Measurements from ENCODE around the gene MRTFA.
"Not testable (repeated sequence)": the region's sequence is repeated elsewhere in the genome, so short reads cannot be mapped to it uniquely, and the experiment has no call there.

MRTFA gene

GRCh38 chr22:40636380-40637182 is at the start of gene MRTFA:
Gene MRTFA, minus strand, starts transcription at chr22:40636719.
- peak; percentile 88 for DNase-seq

DNA sequence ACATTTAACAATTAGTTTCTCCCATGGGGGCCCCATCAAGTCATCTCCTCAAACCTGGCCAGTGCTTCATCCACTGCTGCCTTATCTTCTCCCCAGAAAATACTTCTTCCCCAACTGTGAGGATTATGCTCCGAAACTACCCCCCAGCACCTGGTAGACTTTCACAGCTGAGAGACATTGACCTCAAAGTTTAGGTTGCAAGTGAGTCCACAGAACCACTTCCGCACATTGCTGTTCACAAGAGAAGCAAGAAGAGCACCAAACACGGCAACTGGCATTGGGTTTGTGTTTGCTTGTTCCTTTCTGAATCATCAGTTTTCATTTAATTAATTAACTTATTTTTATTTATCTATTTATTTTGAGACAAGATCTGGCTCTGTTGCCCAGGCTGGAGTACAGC is 48.9 kb upstream of the MRTFA start:
- DNase-seq = no peak

DNA sequence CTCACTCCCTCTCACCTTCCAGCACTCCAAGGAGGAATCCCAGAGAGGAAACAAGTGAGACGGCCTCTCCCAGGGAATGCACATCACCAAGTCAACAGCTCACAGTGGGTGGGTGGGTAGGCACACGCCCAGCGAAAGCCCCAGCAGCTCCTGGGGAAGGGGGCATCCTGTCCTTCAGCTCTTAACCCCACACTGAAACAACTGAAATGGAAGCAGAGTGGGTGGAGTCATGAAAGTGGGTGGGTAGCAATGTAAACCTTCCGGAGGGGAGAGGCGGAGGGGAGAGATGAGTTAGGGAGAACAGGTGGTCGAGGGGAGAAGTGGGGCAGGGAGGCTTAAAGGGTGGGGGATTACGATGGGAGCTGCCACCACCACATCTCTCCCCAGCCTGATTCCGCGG is 48.2 kb upstream of the MRTFA start:
- DNase-seq = no peak

DNA sequence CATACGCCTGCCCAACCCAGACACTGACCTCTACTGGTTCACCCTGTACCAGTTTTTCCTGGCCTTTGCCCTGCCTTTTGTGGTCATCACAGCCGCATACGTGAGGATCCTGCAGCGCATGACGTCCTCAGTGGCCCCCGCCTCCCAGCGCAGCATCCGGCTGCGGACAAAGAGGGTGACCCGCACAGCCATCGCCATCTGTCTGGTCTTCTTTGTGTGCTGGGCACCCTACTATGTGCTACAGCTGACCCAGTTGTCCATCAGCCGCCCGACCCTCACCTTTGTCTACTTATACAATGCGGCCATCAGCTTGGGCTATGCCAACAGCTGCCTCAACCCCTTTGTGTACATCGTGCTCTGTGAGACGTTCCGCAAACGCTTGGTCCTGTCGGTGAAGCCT is 44.9 kb upstream of the MRTFA start:
- no peak for DNase-seq

DNA sequence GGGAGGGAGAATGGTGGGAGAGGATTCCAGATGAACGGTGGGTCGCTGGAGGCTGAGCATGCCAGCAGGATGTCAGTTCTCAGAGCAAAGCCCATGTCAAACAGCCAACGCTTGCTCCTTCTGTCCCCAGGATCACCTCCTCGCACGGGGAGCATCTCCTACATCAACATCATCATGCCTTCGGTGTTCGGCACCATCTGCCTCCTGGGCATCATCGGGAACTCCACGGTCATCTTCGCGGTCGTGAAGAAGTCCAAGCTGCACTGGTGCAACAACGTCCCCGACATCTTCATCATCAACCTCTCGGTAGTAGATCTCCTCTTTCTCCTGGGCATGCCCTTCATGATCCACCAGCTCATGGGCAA is 44.3 kb upstream of the MRTFA start:
- no peak for DNase-seq

GRCh38 chr22:40679964-40680818 is 43.7 kb upstream of the MRTFA start:
- no peak for DNase-seq

GRCh38 chr22:40679249-40679963 is 42.9 kb upstream of the MRTFA start, which contains the start of gene MCHR1:
Gene MCHR1, plus strand, starts transcription at chr22:40679484. Its CDS starts 169 bp downstream, at chr22:40679653.
- no peak for DNase-seq

DNA sequence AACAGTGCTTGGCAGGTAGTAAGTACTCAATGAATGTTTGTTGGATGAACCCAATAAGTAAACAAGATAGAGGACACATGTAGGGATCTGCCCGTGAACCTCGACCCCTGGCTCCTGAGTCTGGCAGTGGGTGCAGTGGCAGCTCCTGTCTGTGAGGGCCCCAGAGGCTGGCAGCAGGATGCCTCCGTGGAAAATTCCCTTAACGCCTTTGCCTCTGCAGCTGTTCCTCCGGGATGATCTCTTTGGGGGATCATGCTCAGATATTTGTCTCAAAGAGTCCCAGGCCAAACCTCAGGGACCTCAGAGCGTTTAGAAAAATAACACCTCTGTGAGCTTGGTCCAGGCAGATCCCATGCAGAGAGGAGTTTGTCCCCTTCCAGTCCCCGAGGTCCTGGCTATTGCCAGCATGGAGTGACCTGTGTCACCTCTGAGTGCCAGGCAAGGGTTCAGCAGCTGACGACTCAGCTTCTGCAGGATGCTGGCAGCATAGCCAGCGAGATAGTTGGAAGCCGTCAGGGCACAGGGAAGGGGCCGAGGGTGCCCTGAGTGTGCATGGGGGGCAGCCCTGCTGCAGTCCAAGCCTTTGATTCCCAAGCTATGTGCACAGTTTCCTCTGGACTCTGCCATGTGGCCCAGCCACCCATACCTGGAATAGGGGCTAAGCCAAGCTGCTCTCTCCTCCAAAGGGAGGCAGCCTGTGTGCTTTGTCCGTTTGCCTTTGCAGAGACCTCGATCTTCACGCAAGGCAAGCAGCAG is 42.2 kb upstream of the MRTFA start:
- no peak for DNase-seq

DNA sequence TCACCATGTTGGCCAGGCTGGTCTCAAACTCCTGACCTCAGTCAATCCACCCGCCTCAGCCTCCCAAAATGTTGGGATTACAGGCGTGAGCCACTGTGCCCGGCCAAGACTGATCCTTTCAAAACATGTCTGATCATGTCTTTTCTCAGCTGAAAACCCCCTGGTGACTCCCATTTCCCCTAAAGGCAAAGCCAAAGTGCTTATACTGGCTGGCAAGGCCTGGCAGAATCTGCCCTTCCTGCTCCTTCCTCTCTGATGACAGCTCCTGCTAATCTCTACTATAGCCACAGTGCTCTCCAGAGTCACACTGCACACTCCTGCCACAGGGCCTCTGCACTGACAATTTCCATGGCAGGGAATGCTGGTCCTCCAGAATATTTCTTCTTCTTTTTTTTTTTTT is 40.1 kb upstream of the MRTFA start:
- DNase-seq = no peak

- not testable (repeated sequence) for DNase-seq
Observed at GRCh38 chr22:40676166-40676565, 39.6 kb upstream of the MRTFA start.

DNA sequence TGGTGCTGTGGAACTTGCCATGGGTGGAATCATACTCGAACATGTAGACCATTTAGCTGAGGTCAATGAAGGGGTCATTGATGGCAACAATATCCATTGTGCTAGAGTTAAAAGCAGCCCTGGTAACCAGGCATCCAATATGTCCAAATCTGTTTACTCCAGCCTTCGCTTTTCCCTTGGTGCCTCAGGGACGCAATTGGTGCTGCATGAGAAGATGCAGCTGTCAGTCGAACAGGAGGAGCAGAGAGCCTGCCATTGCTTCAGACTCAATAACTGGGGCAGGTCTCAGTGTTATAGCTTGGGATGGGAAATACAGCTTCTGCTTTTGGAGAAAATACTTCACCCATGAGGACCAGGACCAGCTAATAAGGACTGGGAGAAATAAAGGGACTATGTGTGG is 37.8 kb upstream of the MRTFA start:
- DNase-seq = no peak

GRCh38 chr22:40673017-40673416 is 36.5 kb upstream of the MRTFA start:
- DNase-seq = no peak

DNA sequence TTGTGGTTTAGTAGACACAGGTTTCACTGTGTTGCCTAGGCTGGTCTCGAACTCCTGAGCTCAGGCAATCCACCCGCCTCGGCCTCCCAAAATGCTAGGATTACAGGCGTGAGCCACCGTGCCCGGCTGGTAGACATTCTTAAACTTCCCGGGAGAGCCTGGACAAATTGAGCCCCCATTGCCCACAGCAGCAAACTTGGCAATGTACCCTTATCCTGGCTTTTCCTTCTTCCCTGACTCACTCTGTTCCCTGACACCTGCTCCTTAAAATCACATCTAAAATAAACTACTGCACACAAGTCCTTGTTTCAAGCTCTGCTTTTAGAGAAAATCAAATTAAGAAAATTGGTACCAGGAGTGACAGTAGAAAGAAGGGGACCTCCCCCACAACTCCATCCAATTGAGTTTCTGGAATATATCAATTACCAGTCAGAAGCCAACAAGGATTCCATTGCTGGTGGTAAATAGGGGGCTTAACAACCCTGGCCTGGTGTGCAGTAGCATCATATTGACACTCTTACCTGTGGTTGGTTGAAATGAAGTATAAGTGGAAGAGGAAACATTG is 35.4 kb upstream of the MRTFA start:
- DNase-seq = no peak

- no peak for DNase-seq
Observed at GRCh38 chr22:40671369-40671768, 34.9 kb upstream of the MRTFA start.

DNA sequence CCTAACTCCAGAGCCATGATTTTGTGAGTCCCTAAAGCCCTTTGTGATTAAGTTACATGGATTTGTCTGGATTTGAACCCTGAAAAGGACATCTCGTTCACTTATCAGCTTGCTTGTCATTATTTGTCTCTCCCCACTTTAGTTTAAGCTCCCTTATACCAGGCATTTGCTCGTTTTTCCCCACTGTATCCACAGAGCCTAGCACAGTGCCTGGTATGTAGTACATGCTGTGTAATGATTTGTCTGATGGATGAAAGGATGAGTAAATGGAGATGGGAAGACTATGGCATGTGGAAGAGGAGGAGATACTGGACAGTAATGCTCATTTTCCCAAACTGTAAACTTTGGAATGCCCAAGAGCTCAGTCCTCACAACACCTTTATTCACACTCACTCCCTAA is 33.5 kb upstream of the MRTFA start:
- no peak for DNase-seq

- no peak for DNase-seq
Observed at GRCh38 chr22:40668611-40669411, 32.3 kb upstream of the MRTFA start.

DNA sequence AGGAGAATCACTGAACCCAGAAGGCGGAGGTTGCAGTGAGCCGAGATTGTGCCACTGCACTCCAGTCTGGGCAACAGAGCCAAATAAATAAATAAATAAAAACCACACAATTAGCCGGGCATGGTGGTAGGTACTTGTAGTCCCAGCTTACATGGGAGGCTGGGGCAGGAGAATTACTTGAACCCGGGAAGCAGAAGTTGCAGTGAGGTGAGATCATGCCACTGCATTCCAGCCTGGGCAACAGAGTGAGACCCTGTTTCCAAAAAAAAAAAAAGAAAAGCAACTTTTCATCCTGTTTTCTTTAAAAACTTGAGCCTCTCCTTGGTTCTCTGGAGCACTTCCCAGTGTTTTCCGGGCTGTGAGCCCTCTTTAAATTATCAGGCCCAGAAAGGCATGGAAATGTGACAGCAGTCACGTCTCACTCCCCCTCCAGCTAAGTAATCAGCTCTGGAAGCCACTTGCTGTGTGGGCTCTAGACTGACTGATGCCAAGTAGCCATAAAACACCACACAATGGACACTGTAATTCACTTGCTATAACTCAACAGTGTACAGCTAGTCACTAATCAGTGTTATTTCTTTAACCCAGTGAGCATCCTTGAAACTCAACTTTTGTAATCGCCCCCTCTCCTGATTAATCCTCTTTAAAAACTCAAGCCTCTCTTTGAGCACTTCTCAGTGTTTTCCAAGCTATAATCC is 29.8 kb upstream of the MRTFA start:
- no peak for DNase-seq

- DNase-seq = no peak
Observed at GRCh38 chr22:40665312-40665711, 28.8 kb upstream of the MRTFA start.

DNA sequence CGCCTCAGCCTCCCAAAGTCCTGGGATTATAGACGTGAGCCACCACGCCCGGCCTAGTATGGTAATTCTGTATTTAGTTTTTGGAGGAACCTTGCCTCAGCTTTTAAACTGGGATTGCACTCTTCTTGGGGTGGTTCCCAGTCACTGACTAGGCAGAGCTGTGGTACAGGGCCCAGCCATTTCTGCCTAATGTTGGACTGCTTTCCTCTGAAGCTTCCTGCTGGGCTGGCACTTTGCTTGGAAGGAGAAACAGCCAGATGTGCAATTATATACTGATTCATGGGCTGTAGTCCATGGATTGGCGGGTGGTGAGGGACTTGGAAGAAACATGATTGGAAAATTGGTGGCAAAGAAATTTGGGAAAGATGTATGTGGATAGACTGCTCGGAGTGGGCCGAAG is 25.2 kb upstream of the MRTFA start:
- no peak for DNase-seq

GRCh38 chr22:40660730-40661129 is 24.2 kb upstream of the MRTFA start:
- no peak for DNase-seq

DNA sequence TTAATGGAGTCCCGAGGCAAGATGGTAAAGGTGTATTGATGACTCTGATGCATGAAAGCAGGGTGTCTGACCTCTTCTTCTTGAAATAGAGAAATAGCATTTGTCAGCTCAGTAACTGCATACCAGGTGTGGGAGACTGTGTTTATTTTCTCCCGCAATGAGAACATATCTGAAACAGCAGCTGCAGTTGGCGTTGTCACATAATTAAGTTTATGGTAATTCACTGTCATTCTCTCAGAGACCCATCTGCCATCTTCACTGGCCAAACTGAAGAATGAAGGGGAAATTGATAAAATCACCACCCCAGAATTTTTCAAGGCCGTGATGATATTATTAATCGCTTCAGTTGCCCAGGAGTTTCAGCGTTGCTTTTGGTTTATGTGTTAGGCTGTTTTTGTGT is 22.6 kb upstream of the MRTFA start:
- DNase-seq = no peak
